Measurements from ENCODE around the gene MARCO.

- TF ChIP-seq, protein P1, sequence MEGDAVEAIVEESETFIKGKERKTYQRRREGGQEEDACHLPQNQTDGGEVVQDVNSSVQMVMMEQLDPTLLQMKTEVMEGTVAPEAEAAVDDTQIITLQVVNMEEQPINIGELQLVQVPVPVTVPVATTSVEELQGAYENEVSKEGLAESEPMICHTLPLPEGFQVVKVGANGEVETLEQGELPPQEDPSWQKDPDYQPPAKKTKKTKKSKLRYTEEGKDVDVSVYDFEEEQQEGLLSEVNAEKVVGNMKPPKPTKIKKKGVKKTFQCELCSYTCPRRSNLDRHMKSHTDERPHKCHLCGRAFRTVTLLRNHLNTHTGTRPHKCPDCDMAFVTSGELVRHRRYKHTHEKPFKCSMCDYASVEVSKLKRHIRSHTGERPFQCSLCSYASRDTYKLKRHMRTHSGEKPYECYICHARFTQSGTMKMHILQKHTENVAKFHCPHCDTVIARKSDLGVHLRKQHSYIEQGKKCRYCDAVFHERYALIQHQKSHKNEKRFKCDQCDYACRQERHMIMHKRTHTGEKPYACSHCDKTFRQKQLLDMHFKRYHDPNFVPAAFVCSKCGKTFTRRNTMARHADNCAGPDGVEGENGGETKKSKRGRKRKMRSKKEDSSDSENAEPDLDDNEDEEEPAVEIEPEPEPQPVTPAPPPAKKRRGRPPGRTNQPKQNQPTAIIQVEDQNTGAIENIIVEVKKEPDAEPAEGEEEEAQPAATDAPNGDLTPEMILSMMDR (IDR thresholded peaks at IDR 0.05; ENCODE audit: low read depth, low read length): no peak
- no peak for TF ChIP-seq EZH2phosphoT487 (IDR thresholded peaks at IDR 0.05; ENCODE audit: low read depth)
Measured at GRCh38 chr2:118990757-118991545, 49.0 kb downstream of the MARCO start.

All from OCI-LY3 (cell line).